HEK293 (cell line): Measurements from ENCODE around the gene CLEC2D.

Source experiments
- CTCF ChIA-PET: fragments of 350-600 bp; formaldehyde crosslinking; extraction: SDS; loops from one replicate; lab custom pipeline; 2021; ENCODE audit warnings: antibody characterized with exemption; lab: Yijun Ruan, JAX
- POLR2A ChIA-PET: fragments of 300-600 bp; formaldehyde crosslinking; extraction: SDS; loops from one replicate; lab custom pipeline; 2020; ENCODE audit warnings: antibody characterized with exemption, inconsistent platforms; lab: Yijun Ruan, JAX
- H3K27ac ChIP-seq: fragments of 200-500 bp; sonication (Bioruptor generic); 2 replicates; pipeline ENCODE4 v1.5.1; 2014; ENCODE audit warnings: low read depth, low read length, control low read depth, inconsistent platforms; ENCODE audit errors: extremely low read depth
- H3K36me3 ChIP-seq, 2 experiments: fragments of 200-500 bp in 1 of 2; sonication (Bioruptor generic) in 1 of 2; 1 replicate in 1 of 2; 2 replicates in 1 of 2; pipeline ENCODE4 v1.5.1; 2014 to 2017; ENCODE audit warnings: inconsistent platforms in 2 of 2, low read length in 2 of 2; ENCODE audit not compliant: control insufficient read depth in 2 of 2, insufficient read depth in 1 of 2
- H3K4me1 ChIP-seq: fragments of 200-500 bp; sonication (Bioruptor generic); 2 replicates; pipeline ENCODE4 v1.5.1; 2014; ENCODE audit warnings: mild to moderate bottlenecking, low read length, inconsistent platforms; ENCODE audit not compliant: control insufficient read depth, insufficient read depth
- H3K4me3 ChIP-seq: 2 replicates; pipeline ENCODE4 v1.5.1; 2011; ENCODE audit warnings: low read depth, mild to moderate bottlenecking, control low read depth, low read length, moderate library complexity
- H3K9me3 ChIP-seq: fragments of 200-500 bp; sonication (Bioruptor generic); 2 replicates; pipeline ENCODE4 v1.5.1; 2014; ENCODE audit warnings: low read depth, low read length, inconsistent platforms; ENCODE audit not compliant: control insufficient read depth, insufficient read depth
- EGR2 ChIP-seq: fragments of 450-650 bp; formaldehyde crosslinking; IDR thresholded peaks from 2 replicates; pipeline ENCODE4 v1.5.1; 2016; ENCODE audit warnings: low read depth, missing biosample characterization, missing genetic modification characterization
- MYNN ChIP-seq: fragments of 450-650 bp; formaldehyde crosslinking; IDR thresholded peaks from 2 replicates; pipeline ENCODE4 v1.5.1; 2016; ENCODE audit warnings: missing biosample characterization, missing genetic modification characterization, borderline replicate concordance
- OSR2 ChIP-seq: fragments of 450-650 bp; formaldehyde crosslinking; IDR thresholded peaks from 2 replicates; pipeline ENCODE4 v1.5.1; 2016; ENCODE audit warnings: missing biosample characterization, missing genetic modification characterization
- ZBTB21 ChIP-seq: fragments of 450-650 bp; formaldehyde crosslinking; IDR thresholded peaks from 2 replicates; pipeline ENCODE4 v1.5.1; 2017; ENCODE audit warnings: missing biosample characterization, missing genetic modification characterization
- ZFP37 ChIP-seq: fragments of 450-650 bp; formaldehyde crosslinking; IDR thresholded peaks from 2 replicates; pipeline ENCODE4 v1.5.1; 2016; ENCODE audit warnings: missing biosample characterization, missing genetic modification characterization
- ZNF121 ChIP-seq: fragments of 450-650 bp; formaldehyde crosslinking; IDR thresholded peaks from 2 replicates; pipeline ENCODE4 v1.5.1; 2016; ENCODE audit warnings: missing biosample characterization, missing genetic modification characterization
- ZNF132 ChIP-seq: fragments of 450-650 bp; formaldehyde crosslinking; IDR thresholded peaks from 2 replicates; pipeline ENCODE4 v1.5.1; 2017; ENCODE audit warnings: missing biosample characterization, missing genetic modification characterization, borderline replicate concordance
- ZNF140 ChIP-seq: fragments of 450-650 bp; formaldehyde crosslinking; IDR thresholded peaks from 2 replicates; pipeline ENCODE4 v1.5.1; 2016; ENCODE audit warnings: missing biosample characterization, missing genetic modification characterization
- ZNF16 ChIP-seq: fragments of 450-650 bp; formaldehyde crosslinking; IDR thresholded peaks from 2 replicates; pipeline ENCODE4 v1.5.1; 2016; ENCODE audit warnings: low read depth, missing biosample characterization, missing genetic modification characterization
- ZNF175 ChIP-seq: fragments of 450-650 bp; formaldehyde crosslinking; IDR thresholded peaks from 2 replicates; pipeline ENCODE4 v1.5.1; 2016; ENCODE audit warnings: missing biosample characterization, missing genetic modification characterization
- ZNF423 ChIP-seq: fragments of 450-650 bp; formaldehyde crosslinking; IDR thresholded peaks from 2 replicates; pipeline ENCODE4 v1.5.1; 2016; ENCODE audit warnings: missing biosample characterization, missing genetic modification characterization
- ZNF610 ChIP-seq: fragments of 450-650 bp; formaldehyde crosslinking; IDR thresholded peaks from 2 replicates; pipeline ENCODE4 v1.5.1; 2016; ENCODE audit warnings: missing biosample characterization, missing genetic modification characterization, borderline replicate concordance
- ZNF707 ChIP-seq: fragments of 450-650 bp; formaldehyde crosslinking; IDR thresholded peaks from 2 replicates; pipeline ENCODE4 v1.5.1; 2016; ENCODE audit warnings: missing biosample characterization, missing genetic modification characterization
- TF ChIP-seq, protein P1 (sequence below): fragments of 450-650 bp; formaldehyde crosslinking; IDR thresholded peaks from 2 replicates; pipeline ENCODE4 v1.5.1; 2016; ENCODE audit warnings: missing biosample characterization, missing genetic modification characterization
- TF ChIP-seq, protein P2 (sequence below): fragments of 450-650 bp; formaldehyde crosslinking; IDR thresholded peaks from 2 replicates; pipeline ENCODE4 v1.5.1; 2016; ENCODE audit warnings: missing biosample characterization, missing genetic modification characterization
- TF ChIP-seq, protein P3 (sequence below): fragments of 450-650 bp; formaldehyde crosslinking; IDR thresholded peaks from 2 replicates; pipeline ENCODE4 v1.5.1; 2016; ENCODE audit warnings: missing biosample characterization, missing genetic modification characterization
- TF ChIP-seq, protein P4 (sequence below): fragments of 450-650 bp; formaldehyde crosslinking; IDR thresholded peaks from 2 replicates; pipeline ENCODE4 v1.5.1; 2016; ENCODE audit warnings: missing biosample characterization, missing genetic modification characterization
- TF ChIP-seq, protein P5 (sequence below): fragments of 450-650 bp; formaldehyde crosslinking; IDR thresholded peaks from 2 replicates; pipeline ENCODE4 v1.5.1; 2016; ENCODE audit warnings: missing biosample characterization, missing genetic modification characterization

CLEC2D gene

DNA sequence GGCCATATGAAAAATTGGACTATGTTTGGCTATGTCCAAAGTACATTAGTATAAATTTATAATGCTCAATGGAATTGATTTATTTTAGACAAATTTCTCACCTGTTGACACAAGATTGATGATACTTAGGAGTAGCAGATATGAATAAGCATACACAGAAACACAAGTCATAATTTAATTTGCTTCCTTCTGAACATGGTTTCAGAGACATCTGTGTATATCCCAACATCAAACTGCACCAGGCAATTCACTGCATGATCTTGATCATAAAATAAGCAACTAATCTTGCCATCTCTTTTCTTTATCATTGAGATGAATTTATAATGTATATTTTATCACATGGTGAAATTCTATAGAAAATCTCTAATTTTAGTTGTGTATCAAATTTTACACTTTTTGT, 59.6 kb downstream of the CLEC2D start:
- Histone ChIP-seq H3K9me3 (no peaks in the 10 kb centered on the region), H3K4me3 (no peak overlapping the region), H3K27ac (no peak overlapping the region), H3K4me1 (no peaks in the 10 kb centered on the region), H3K36me3 (no peaks in the 10 kb centered on the region)
- ChIA-PET CTCF (interaction anchor here (1.3 to 1.7 kb wide), 2 partner anchors 14 to 19 kb away, joined by 3 to 10 read pairs; no protein-coding TSS in a partner anchor), POLR2A (no interaction called here)
- TF ChIP-seq, protein P1, sequence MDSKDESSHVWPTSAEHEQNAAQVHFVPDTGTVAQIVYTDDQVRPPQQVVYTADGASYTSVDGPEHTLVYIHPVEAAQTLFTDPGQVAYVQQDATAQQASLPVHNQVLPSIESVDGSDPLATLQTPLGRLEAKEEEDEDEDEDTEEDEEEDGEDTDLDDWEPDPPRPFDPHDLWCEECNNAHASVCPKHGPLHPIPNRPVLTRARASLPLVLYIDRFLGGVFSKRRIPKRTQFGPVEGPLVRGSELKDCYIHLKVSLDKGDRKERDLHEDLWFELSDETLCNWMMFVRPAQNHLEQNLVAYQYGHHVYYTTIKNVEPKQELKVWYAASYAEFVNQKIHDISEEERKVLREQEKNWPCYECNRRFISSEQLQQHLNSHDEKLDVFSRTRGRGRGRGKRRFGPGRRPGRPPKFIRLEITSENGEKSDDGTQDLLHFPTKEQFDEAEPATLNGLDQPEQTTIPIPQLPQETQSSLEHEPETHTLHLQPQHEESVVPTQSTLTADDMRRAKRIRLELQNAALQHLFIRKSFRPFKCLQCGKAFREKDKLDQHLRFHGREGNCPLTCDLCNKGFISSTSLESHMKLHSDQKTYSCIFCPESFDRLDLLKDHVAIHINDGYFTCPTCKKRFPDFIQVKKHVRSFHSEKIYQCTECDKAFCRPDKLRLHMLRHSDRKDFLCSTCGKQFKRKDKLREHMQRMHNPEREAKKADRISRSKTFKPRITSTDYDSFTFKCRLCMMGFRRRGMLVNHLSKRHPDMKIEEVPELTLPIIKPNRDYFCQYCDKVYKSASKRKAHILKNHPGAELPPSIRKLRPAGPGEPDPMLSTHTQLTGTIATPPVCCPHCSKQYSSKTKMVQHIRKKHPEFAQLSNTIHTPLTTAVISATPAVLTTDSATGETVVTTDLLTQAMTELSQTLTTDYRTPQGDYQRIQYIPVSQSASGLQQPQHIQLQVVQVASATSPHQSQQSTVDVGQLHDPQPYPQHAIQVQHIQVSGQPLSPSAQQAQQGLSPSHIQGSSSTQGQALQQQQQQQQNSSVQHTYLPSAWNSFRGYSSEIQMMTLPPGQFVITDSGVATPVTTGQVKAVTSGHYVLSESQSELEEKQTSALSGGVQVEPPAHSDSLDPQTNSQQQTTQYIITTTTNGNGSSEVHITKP (tag by site-specific recombination): no peak
- TF ChIP-seq ZBTB21 (tag by site-specific recombination): no peak
- TF ChIP-seq, protein P2, sequence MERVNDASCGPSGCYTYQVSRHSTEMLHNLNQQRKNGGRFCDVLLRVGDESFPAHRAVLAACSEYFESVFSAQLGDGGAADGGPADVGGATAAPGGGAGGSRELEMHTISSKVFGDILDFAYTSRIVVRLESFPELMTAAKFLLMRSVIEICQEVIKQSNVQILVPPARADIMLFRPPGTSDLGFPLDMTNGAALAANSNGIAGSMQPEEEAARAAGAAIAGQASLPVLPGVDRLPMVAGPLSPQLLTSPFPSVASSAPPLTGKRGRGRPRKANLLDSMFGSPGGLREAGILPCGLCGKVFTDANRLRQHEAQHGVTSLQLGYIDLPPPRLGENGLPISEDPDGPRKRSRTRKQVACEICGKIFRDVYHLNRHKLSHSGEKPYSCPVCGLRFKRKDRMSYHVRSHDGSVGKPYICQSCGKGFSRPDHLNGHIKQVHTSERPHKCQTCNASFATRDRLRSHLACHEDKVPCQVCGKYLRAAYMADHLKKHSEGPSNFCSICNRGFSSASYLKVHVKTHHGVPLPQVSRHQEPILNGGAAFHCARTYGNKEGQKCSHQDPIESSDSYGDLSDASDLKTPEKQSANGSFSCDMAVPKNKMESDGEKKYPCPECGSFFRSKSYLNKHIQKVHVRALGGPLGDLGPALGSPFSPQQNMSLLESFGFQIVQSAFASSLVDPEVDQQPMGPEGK: no peak
- no peak for TF ChIP-seq ZNF140
- no peak for TF ChIP-seq ZNF423 (tag by site-specific recombination)
- no peak for TF ChIP-seq ZNF16 (tag by site-specific recombination)
- TF ChIP-seq ZNF707 (tag by site-specific recombination): no peak
- no peak for TF ChIP-seq ZNF610 (tag by site-specific recombination)
- TF ChIP-seq, protein P3, sequence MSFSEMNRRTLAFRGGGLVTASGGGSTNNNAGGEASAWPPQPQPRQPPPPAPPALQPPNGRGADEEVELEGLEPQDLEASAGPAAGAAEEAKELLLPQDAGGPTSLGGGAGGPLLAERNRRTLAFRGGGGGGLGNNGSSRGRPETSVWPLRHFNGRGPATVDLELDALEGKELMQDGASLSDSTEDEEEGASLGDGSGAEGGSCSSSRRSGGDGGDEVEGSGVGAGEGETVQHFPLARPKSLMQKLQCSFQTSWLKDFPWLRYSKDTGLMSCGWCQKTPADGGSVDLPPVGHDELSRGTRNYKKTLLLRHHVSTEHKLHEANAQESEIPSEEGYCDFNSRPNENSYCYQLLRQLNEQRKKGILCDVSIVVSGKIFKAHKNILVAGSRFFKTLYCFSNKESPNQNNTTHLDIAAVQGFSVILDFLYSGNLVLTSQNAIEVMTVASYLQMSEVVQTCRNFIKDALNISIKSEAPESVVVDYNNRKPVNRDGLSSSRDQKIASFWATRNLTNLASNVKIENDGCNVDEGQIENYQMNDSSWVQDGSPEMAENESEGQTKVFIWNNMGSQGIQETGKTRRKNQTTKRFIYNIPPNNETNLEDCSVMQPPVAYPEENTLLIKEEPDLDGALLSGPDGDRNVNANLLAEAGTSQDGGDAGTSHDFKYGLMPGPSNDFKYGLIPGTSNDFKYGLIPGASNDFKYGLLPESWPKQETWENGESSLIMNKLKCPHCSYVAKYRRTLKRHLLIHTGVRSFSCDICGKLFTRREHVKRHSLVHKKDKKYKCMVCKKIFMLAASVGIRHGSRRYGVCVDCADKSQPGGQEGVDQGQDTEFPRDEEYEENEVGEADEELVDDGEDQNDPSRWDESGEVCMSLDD (tag by site-specific recombination): no peak
- no peak for TF ChIP-seq ZNF132 (tag by site-specific recombination)
- TF ChIP-seq EGR2 (tag by site-specific recombination): no peak
- no peak for TF ChIP-seq MYNN (tag by site-specific recombination)
- TF ChIP-seq, protein P4, sequence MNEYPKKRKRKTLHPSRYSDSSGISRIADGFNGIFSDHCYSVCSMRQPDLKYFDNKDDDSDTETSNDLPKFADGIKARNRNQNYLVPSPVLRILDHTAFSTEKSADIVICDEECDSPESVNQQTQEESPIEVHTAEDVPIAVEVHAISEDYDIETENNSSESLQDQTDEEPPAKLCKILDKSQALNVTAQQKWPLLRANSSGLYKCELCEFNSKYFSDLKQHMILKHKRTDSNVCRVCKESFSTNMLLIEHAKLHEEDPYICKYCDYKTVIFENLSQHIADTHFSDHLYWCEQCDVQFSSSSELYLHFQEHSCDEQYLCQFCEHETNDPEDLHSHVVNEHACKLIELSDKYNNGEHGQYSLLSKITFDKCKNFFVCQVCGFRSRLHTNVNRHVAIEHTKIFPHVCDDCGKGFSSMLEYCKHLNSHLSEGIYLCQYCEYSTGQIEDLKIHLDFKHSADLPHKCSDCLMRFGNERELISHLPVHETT: no peak
- no peak for TF ChIP-seq ZFP37
- no peak for TF ChIP-seq ZNF175 (tag by site-specific recombination)
- TF ChIP-seq, protein P5, sequence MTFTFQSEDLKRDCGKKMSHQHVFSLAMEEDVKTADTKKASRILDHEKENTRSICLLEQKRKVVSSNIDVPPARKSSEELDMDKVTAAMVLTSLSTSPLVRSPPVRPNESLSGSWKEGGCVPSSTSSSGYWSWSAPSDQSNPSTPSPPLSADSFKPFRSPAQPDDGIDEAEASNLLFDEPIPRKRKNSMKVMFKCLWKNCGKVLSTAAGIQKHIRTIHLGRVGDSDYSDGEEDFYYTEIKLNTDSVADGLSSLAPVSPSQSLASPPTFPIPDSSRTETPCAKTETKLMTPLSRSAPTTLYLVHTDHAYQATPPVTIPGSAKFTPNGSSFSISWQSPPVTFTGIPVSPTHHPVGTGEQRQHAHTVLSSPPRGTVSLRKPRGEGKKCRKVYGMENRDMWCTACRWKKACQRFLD (tag by site-specific recombination): no peak
- TF ChIP-seq ZNF121: no peak
- no peak for TF ChIP-seq OSR2 (tag by site-specific recombination)
